GM21576 (cell line): ENCODE data around the gene GCN1.
"Not testable (repeated sequence)": the region's sequence is repeated elsewhere in the genome, so short reads cannot be mapped to it uniquely, and the experiment has no call there.

Experiments used
- ATAC-seq: cut with Tn5 transposase; IDR thresholded peaks from one replicate; pipeline ENCODE4 v1.9.1; 2021; ENCODE audit warnings: mild to moderate bottlenecking, moderate library complexity; ENCODE audit not compliant: unreplicated experiment

GCN1 gene

GRCh38 chr12:120214626-120215356 lies 20.3 kb upstream of the GCN1 start:
- ATAC-seq: no peak

- no peak for ATAC-seq
Observed at GRCh38 chr12:120213758-120214157, 19.2 kb upstream of the GCN1 start.

DNA sequence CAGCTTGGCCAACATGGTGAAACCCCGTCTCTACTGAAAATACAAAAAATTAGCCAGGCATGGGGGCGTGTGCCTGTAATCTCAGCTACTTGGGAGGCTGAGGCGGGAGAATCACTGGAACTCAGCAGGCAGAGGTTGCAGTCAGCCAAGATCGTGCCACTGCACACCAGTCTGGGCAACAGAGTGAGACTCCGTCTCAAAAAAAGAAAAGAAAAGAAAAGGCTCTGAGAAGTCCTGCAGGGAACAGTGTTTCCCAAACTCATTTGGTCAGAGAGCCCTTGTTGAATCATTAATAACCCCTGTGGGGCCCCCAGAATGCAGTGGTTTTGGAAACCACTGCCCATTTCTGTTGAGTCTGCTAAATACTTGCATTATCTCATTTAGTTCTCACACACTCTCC lies 18.7 kb upstream of the GCN1 start:
- not testable (repeated sequence) for ATAC-seq

GRCh38 chr12:120212301-120212700 lies 17.8 kb upstream of the GCN1 start:
- ATAC-seq: no peak

GRCh38 chr12:120211904-120212283 lies 17.4 kb upstream of the GCN1 start:
- ATAC-seq: no peak

- ATAC-seq: no peak
Observed at GRCh38 chr12:120211243-120211903, 16.9 kb upstream of the GCN1 start.

GRCh38 chr12:120209851-120210250 lies 15.3 kb upstream of the GCN1 start:
- no peak for ATAC-seq

- ATAC-seq: no peak
Observed at GRCh38 chr12:120207227-120207626, 12.7 kb upstream of the GCN1 start.

DNA sequence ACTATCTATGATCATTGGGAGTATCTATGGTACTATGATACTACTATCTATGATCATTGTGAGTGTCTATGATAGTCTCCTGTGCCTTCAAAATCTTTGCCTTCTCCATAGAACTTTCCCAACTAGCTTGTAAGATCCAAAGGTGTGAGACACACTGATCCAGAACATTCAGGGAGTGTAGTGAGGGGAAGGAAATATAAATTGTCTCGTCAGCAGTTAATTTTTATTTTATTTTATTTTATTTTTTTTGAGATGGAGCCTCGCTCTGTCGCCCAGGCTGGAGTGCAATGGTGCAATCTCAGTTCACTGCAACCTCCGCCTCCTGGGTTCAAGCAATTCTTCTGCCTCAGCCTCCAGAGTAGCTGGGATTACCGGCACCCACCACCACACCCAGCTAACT lies 12.3 kb upstream of the GCN1 start:
- ATAC-seq: not testable (repeated sequence)

GRCh38 chr12:120206228-120206627 lies 11.7 kb upstream of the GCN1 start:
- no peak for ATAC-seq

DNA sequence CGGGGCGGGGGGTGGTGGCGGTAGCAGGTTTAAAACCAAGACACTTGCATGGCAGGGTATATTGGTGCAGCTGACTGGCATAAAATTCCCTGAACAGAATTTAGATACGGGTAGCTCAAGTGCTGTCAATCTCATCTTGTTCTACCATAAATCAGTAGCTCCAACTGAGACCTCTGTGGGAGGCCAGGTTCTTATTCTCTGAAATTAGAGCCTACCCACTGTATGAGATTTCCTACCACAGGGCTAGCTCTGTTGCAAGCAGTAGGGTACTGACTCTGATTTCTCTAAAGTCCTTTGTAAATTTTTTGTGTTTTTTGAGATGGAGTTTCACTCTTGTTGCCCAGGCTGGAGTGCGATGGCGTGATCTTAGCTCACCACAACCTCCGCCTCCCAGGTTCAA lies 9.7 kb upstream of the GCN1 start:
- ATAC-seq: no peak

GRCh38 chr12:120200364-120200800 lies 5.9 kb upstream of the GCN1 start:
- no peak for ATAC-seq

DNA sequence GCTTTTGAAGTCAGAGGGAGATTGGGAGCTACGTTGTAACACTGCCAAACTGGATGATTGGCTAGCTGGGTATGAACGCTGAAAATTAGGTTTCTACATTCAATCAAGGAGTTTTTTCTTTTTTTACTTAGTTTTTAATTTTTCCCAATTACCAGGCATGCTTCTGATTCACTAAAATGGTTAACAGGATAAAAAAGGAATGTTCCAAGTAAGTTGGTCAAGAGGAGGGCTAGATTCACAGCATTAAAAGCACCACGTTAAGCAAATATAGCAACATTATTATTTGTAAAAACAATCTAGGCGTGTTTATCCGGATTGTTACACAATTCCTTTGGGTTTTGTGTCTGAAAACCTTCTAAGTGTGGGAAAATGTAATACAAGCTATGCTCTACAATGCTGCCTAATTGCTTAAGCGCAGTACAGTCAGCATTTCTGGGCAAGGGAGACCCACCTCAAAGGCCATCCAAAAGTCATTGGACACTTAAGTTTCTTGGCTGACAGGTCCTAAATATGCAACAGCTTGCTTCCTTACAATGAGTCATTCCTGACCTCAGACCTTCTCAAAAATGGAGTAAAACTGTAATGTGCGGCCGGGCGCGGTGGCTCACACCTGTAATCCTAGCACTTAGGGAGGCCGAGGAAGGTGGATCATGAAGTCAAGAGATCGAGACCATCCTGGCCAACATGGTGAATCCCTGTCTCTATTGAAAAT lies 5.2 kb upstream of the GCN1 start:
- no peak for ATAC-seq

DNA sequence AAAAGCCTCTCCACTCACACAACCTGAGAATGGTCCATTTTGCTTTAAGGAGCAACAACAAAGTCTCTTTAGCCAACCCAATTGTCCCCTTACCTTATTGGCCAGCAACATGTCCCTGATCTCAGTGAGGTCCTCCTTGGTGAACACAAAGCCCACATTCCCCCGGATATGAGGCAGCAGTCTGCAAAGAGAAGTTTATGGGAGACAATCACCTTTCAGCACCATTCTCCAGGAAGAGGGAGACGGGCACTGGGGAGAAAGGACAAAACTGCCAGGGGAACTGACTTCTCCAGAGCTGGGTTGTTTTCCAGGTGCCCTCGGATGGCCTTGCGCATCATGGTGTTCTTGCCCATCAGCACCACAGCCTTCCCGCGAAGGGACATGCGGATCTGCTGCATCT lies 4.5 kb upstream of the GCN1 start:
- no peak for ATAC-seq

DNA sequence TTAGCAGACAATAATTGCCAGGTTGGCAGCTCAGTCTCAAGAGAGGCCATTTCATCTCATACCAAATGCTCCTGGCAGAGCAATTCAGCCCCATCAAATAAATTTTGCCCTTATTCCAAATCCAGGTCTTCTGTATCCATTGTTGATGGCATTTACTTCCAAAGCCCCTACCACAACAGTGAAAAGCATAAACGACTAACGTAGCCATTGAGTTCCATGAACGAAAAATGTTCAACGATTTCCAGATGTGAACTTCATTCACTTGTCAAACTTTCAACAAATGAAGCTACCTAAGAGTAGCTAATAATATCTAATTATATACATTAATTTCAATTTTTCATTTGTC lies 3.0 kb upstream of the GCN1 start:
- no peak for ATAC-seq

DNA sequence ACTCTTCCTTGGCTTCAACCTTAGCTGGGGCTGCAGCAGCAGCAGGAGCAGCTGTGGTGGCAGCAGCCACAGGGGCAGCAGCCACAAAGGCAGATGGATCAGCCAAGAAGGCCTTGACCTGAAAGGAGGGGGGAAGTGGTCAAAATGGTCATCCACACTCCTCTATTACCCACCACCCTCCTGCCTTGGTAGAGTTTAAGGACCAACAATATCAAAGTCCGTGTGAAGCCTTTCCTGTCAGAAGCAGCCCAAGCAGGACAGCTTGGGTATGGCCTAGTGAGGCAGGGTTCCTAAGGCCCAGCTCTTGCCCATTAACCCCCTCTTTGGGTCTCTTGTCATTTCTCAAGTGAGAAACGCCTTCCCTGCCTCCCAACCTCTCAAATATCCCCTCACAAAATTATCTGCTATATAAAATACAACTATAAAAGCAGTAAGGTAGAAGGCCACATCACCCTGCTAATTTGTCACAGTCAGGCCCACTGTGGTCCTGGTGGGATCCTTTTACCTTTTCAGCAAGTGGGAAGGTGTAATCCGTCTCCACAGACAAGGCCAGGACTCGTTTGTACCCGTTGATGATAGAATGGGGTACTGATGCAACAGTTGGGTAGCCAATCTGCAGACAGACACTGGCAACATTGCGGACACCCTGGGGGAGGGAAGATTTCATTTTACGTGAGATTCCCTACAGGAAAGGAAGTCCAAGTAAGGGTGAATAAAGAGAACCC lies 2.5 kb upstream of the GCN1 start:
- not testable (repeated sequence) for ATAC-seq

GRCh38 chr12:120196363-120196762 lies 1.8 kb upstream of the GCN1 start:
- no peak for ATAC-seq

DNA sequence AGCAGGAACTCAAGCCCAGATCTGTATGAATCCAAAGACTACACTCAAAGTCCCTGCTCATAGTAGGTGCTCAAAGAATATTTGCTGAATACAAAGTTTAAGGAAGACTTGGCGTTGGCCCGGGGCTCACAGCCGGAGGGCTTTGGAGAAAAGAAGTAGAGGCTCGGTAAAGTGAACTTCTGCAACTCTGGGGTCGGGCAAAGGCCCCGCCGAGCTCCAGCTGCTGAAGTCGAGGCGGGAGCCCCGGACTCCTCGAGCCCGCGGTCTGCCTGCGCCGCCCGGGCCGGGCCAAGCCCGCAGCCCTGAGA lies 335 bp downstream of the GCN1 start:
- ATAC-seq: no peak

- not testable (repeated sequence) for ATAC-seq
Observed at GRCh38 chr12:120193286-120193685, 1.2 kb downstream of the GCN1 start.

DNA sequence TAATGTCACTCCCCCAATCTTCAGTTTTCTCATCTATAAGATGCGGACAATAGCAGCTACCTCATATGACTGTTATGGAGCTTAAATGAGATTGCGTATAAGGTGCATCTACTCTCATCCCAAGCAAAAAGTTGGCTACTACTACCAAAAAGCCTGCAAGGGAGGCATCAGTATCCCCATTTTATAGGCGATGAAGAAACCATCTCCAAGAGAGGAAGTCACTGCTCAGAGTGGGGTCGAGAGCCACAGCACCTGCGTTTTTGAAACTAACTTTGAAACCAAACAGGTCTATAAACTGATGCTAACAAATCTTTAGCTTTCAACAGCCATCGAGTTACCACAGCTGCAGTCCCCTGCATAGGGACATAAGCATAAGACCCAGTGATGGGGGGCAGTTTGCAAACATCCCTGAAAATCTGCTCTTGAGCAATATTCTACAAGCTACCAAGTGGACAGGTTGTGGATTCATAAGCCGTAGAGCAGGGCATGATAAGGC lies 3.5 kb downstream of the GCN1 start:
- no peak for ATAC-seq

DNA sequence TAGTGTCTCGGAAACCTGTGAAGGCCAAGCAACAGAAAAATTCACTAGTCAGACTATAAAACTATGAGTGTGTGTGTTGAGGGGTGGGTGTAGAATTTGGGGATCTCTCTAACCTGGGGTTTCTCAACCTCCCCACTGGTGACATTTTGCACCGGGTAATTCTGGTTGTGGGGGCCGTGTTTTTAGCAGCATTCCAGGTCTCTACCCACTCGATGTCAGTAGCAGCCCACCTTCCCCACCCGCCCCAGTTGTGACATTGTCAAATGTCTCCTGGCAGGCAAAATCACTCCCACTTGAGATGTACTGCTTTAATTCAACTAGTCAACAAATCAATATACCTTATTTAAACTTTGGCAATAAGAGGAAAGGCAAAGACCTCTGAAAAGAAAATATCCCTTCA lies 4.1 kb downstream of the GCN1 start:
- ATAC-seq: no peak
